ENCODE data around the gene AMBN.

Gene AMBN

GRCh38 chr4:70629469-70630090, 37.5 kb downstream of the AMBN start:
- Histone ChIP-seq H3K9me3 (ENCODE audit: insufficient read depth, low read length, severe bottlenecking) (no peaks in the 10 kb centered on the region), H3K79me2 (ENCODE audit: insufficient read depth, low read length) (no peaks in the 10 kb centered on the region), H4K20me1 (ENCODE audit: insufficient read depth, low read length) (no peaks in the 10 kb centered on the region), H3K4me3 (ENCODE audit: low read depth in 1 of 2, low read length in 2 of 2) (no peak overlapping the region), H3K27ac (ENCODE audit: low read length) (no peak overlapping the region), H3K4me1 (ENCODE audit: insufficient read depth, low read length) (no peaks in the 10 kb centered on the region), H3K9ac (ENCODE audit: low read depth, low read length) (no peak overlapping the region), H3K27me3 (ENCODE audit: insufficient read depth, low read length, poor library complexity) (no peaks in the 10 kb centered on the region), H3K36me3 (ENCODE audit: insufficient read depth, low read length) (no peaks in the 10 kb centered on the region), H3K4me2 (ENCODE audit: insufficient read depth, low read length) (no peak overlapping the region), H2AFZ (ENCODE audit: low read depth, low read length) (no peak overlapping the region)
- ATAC-seq (ENCODE audit: insufficient read depth, low read depth) (no peak), DNase-seq (no peak)
- TF ChIP-seq, protein P1, sequence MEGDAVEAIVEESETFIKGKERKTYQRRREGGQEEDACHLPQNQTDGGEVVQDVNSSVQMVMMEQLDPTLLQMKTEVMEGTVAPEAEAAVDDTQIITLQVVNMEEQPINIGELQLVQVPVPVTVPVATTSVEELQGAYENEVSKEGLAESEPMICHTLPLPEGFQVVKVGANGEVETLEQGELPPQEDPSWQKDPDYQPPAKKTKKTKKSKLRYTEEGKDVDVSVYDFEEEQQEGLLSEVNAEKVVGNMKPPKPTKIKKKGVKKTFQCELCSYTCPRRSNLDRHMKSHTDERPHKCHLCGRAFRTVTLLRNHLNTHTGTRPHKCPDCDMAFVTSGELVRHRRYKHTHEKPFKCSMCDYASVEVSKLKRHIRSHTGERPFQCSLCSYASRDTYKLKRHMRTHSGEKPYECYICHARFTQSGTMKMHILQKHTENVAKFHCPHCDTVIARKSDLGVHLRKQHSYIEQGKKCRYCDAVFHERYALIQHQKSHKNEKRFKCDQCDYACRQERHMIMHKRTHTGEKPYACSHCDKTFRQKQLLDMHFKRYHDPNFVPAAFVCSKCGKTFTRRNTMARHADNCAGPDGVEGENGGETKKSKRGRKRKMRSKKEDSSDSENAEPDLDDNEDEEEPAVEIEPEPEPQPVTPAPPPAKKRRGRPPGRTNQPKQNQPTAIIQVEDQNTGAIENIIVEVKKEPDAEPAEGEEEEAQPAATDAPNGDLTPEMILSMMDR (IDR thresholded peaks at IDR 0.05; ENCODE audit: borderline replicate concordance, extremely low read depth, low read length, poor library complexity, severe bottlenecking) = no peak
- no peak for TF ChIP-seq EZH2 (IDR thresholded peaks at IDR 0.05; ENCODE audit: borderline replicate concordance, low read depth, low read length, severe bottlenecking)

GRCh38 chr4:70630162-70630561, 38.1 kb downstream of the AMBN start:
- Histone ChIP-seq H2AFZ (ENCODE audit: low read depth, low read length) (no peak overlapping the region), H3K9me3 (ENCODE audit: insufficient read depth, low read length, severe bottlenecking) (no peaks in the 10 kb centered on the region), H3K79me2 (ENCODE audit: insufficient read depth, low read length) (no peaks in the 10 kb centered on the region), H3K4me2 (ENCODE audit: insufficient read depth, low read length) (no peak overlapping the region), H3K27ac (ENCODE audit: low read length) (no peak overlapping the region), H3K27me3 (ENCODE audit: insufficient read depth, low read length, poor library complexity) (no peaks in the 10 kb centered on the region), H3K9ac (ENCODE audit: low read depth, low read length) (no peak overlapping the region), H3K36me3 (ENCODE audit: insufficient read depth, low read length) (no peaks in the 10 kb centered on the region), H4K20me1 (ENCODE audit: insufficient read depth, low read length) (no peaks in the 10 kb centered on the region), H3K4me1 (ENCODE audit: insufficient read depth, low read length) (no peaks in the 10 kb centered on the region), H3K4me3 (ENCODE audit: low read depth in 1 of 2, low read length in 2 of 2) (no peak overlapping the region)
- no peak for DNase-seq
- no peak for ATAC-seq (ENCODE audit: insufficient read depth, low read depth)
- TF ChIP-seq, protein P1 (IDR thresholded peaks at IDR 0.05; ENCODE audit: borderline replicate concordance, extremely low read depth, low read length, poor library complexity, severe bottlenecking) = no peak
- no peak for TF ChIP-seq EZH2 (IDR thresholded peaks at IDR 0.05; ENCODE audit: borderline replicate concordance, low read depth, low read length, severe bottlenecking)

GRCh38 chr4:70632028-70632427, 40.0 kb downstream of the AMBN start:
- H3K4me1 ChIP-seq (ENCODE audit: insufficient read depth, low read length) = no peaks in the 10 kb centered on the region
- H3K9me3 ChIP-seq (ENCODE audit: insufficient read depth, low read length, severe bottlenecking) = no peaks in the 10 kb centered on the region
- TF ChIP-seq, protein P1 (IDR thresholded peaks at IDR 0.05; ENCODE audit: borderline replicate concordance, extremely low read depth, low read length, poor library complexity, severe bottlenecking) = no peak
- TF ChIP-seq EZH2 (IDR thresholded peaks at IDR 0.05; ENCODE audit: borderline replicate concordance, low read depth, low read length, severe bottlenecking) = no peak
- 0 out of 4 replicates have a peak overlapping the region, but pooled peaks of 1 of the 2 experiments have one; percentile 4 for H3K4me3 ChIP-seq (ENCODE audit: low read depth in 1 of 2, low read length in 2 of 2)
- H4K20me1 ChIP-seq (ENCODE audit: insufficient read depth, low read length) = no peaks in the 10 kb centered on the region
- no peak overlapping the region for H2AFZ ChIP-seq (ENCODE audit: low read depth, low read length)
- H3K36me3 ChIP-seq (ENCODE audit: insufficient read depth, low read length) = no peaks in the 10 kb centered on the region
- H3K4me2 ChIP-seq (ENCODE audit: insufficient read depth, low read length) = no peak overlapping the region
- no peak overlapping the region for H3K9ac ChIP-seq (ENCODE audit: low read depth, low read length)
- ATAC-seq (ENCODE audit: insufficient read depth, low read depth) = no peak
- no peak overlapping the region for H3K27ac ChIP-seq (ENCODE audit: low read length)
- no peaks in the 10 kb centered on the region for H3K27me3 ChIP-seq (ENCODE audit: insufficient read depth, low read length, poor library complexity)
- H3K79me2 ChIP-seq (ENCODE audit: insufficient read depth, low read length) = no peaks in the 10 kb centered on the region
- DNase-seq = no peak
